Ascending aorta (tissue), 2 donors: Measurements from ENCODE around the gene DHX35. TPM values are rescaled to one million over a fixed set of nuclear protein-coding genes. Genes with fewer than 3 reads are reported as not detected.
A peak's percentile ranks its signal among the peaks of the same experiment; 100 is the strongest.

ENCODE experiments used
- DNase-seq, 2 donors: peaks; one replicate each; pipeline ENCODE4 v3.0.0-alpha.2; 2019; ENCODE audit warnings: low spot score in 2 of 2
- H3K27ac ChIP-seq, 2 donors: fragments of 200-600 bp; sonication (generic); one replicate each; pipeline ENCODE4 v1.5.1; 2016 to 2017; ENCODE audit warnings: mild to moderate bottlenecking in 1 of 2
- H3K27me3 ChIP-seq: fragments of 200-600 bp; sonication (generic); one replicate; pipeline ENCODE4 v1.5.1; 2017
- H3K36me3 ChIP-seq, 2 donors: fragments of 200-600 bp; sonication (generic); one replicate each; pipeline ENCODE4 v1.5.1; 2016
- H3K4me1 ChIP-seq, 2 donors: fragments of 200-600 bp; sonication (generic); one replicate each; pipeline ENCODE4 v1.5.1; 2016 to 2017; ENCODE audit warnings: mild to moderate bottlenecking in 1 of 2
- H3K4me3 ChIP-seq, 2 donors: fragments of 200-600 bp; sonication (generic); one replicate each; pipeline ENCODE4 v1.5.1; 2016 to 2017; ENCODE audit warnings: mild to moderate bottlenecking in 1 of 2
- H3K9me3 ChIP-seq, 2 donors: fragments of 200-600 bp; sonication (generic); one replicate each; pipeline ENCODE4 v1.5.1; 2016
- intact Hi-C: fragments of 100-400 bp; cut with DNase I; formaldehyde crosslinking; loops from one replicate; pipeline ENCODE4 v1.15.1; 2023
- total RNA-seq: library from RNA; depleted of rRNA; stranded (reverse); fragments of >200 nt; gene quantifications from one replicate; pipeline ENCODE4 v1.1.0, GENCODE V29; 2016
- TF ChIP-seq, protein P1 (sequence below), 3 experiments: fragments of 200-600 bp in 2 of 3; fragments of 450-650 bp in 1 of 3; sonication (generic) in 2 of 3; IDR thresholded peaks; one replicate each; pipeline ENCODE4 v1.5.1; 2016 to 2019; ENCODE audit warnings: antibody characterized with exemption in 3 of 3, mild to moderate bottlenecking in 1 of 3, moderate library complexity in 1 of 3

The DHX35 gene
- total RNA-seq, 1 donor from 2014 or later, result 35.3 TPM

- intact Hi-C loops, result no loop called here
- Histone ChIP-seq H3K27me3 (no peaks in the 10 kb centered on the region), H3K9me3 (no peaks in the 10 kb centered on the region), H3K4me3 (no peak overlapping the region), H3K36me3 (peaks cover 2 to 15% of the 10 kb centered on the region in 2 donors), H3K4me1 (no peaks in the 10 kb centered on the region), H3K27ac (no peak overlapping the region)
- no peak for DNase-seq
- TF ChIP-seq, protein P1, sequence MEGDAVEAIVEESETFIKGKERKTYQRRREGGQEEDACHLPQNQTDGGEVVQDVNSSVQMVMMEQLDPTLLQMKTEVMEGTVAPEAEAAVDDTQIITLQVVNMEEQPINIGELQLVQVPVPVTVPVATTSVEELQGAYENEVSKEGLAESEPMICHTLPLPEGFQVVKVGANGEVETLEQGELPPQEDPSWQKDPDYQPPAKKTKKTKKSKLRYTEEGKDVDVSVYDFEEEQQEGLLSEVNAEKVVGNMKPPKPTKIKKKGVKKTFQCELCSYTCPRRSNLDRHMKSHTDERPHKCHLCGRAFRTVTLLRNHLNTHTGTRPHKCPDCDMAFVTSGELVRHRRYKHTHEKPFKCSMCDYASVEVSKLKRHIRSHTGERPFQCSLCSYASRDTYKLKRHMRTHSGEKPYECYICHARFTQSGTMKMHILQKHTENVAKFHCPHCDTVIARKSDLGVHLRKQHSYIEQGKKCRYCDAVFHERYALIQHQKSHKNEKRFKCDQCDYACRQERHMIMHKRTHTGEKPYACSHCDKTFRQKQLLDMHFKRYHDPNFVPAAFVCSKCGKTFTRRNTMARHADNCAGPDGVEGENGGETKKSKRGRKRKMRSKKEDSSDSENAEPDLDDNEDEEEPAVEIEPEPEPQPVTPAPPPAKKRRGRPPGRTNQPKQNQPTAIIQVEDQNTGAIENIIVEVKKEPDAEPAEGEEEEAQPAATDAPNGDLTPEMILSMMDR (IDR thresholded peaks at IDR 0.05), result no peak
These were observed 83.5 kb downstream of the DHX35 start for GRCh38 chr20:39045676-39046075.

GRCh38 chr20:39047417-39047985, 85.4 kb downstream of the DHX35 start:
- no peaks in the 10 kb centered on the region for H3K27me3 ChIP-seq
- no peaks in the 10 kb centered on the region for H3K4me1 ChIP-seq
- no peak overlapping the region for H3K27ac ChIP-seq
- TF ChIP-seq, protein P1 (IDR thresholded peaks at IDR 0.05), result no peak
- no peaks in the 10 kb centered on the region for H3K9me3 ChIP-seq
- DNase-seq, result no peak
- no peak overlapping the region for H3K4me3 ChIP-seq
- peaks cover 0 to 7% of the 10 kb centered on the region in 2 donors for H3K36me3 ChIP-seq
- intact Hi-C loops, result no loop called here

- Histone ChIP-seq H3K27me3 (no peaks in the 10 kb centered on the region), H3K4me1 (no peaks in the 10 kb centered on the region), H3K4me3 (no peak overlapping the region), H3K9me3 (no peaks in the 10 kb centered on the region), H3K27ac (no peak overlapping the region), H3K36me3 (peaks cover 0 to 2% of the 10 kb centered on the region in 2 donors)
- intact Hi-C loops, result loop anchor here (1.0 kb wide), 1 partner anchor 122 kb away; the partner anchor contains the start of gene FAM83D
- TF ChIP-seq, protein P1 (IDR thresholded peaks at IDR 0.05), result peak; percentile 72 to 97 (median 97)
- DNase-seq, result peak; percentile 32 to 89
These were observed 86.0 kb downstream of the DHX35 start for GRCh38 chr20:39048000-39048696.

DNA sequence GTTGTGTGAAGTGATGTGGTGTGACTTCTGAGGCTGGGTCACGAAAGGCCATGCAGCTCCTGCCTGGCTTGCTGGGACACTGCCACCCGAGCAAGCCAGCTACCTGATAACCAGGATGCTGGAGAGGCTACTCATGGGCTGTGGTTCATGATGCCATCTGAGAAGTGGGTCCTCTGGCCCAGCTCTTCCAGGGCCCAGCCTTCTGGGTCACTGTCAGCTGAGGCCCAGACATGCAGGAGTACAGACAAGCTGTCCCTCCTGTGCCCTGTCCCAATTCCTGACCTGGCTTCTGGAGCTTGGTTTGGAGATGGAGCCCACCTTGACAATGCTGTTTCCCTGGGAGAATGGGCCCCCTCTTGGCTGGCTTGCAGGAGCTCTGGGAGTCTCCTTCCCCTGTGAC, 87.0 kb downstream of the DHX35 start:
- H3K27me3 ChIP-seq, result no peaks in the 10 kb centered on the region
- H3K4me3 ChIP-seq, result peak overlapping the region; percentile 70 to 81
- no peaks in the 10 kb centered on the region for H3K4me1 ChIP-seq
- DNase-seq, result no peak
- TF ChIP-seq, protein P1 (IDR thresholded peaks at IDR 0.05), result no peak
- H3K36me3 ChIP-seq, result peaks cover 0 to 2% of the 10 kb centered on the region in 2 donors
- H3K27ac ChIP-seq, result no peak overlapping the region
- intact Hi-C loops, result no loop called here
- H3K9me3 ChIP-seq, result no peaks in the 10 kb centered on the region

DNA sequence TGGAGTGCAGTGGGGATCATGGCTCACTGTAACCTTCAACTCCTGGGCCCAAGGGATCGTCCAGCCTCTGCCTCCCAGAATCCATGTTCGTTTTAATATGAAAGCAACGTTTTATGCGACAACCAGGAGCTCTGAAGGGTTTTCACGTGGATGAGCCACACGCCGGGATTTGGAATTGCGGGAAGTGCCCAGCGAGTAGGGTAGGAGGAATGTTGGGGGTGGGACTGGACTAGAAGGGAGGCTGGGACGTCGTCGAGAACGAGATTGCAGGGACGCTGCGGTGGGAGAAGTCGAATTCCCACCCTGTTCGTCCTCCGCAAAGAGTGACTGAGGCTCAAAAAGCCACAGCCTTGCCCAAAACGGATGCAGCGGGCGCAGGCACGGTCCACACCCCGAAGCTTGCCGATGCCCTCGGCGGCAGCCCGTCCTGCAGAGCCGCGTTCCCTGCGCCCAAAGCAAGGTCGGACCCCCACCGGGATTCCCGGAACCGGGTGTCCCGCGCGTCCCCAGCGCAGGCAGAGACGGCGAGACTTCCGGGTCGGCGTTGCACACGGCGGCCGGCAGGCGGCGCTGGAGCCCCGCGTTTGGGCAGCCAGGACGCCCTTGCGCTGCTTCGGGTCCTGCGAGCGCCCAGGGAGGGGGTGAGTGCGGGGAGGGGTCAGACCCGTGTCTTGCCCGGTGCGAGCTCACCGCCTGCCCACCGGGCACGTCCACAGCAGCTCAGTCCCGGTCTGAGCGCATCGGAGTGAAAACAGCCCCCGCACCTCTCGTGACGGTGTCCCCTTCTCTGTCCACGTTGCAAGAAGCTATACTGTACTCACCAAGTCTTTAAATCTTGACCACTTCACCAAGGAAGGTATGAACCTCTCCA, 87.8 kb downstream of the DHX35 start:
- no peaks in the 10 kb centered on the region for H3K4me1 ChIP-seq
- TF ChIP-seq, protein P1 (IDR thresholded peaks at IDR 0.05), result peak; percentile 95 to 99 (median 99)
- H3K36me3 ChIP-seq, result no peaks in the 10 kb centered on the region
- H3K4me3 ChIP-seq, result peak overlapping the region; percentile 70 to 81
- no peaks in the 10 kb centered on the region for H3K9me3 ChIP-seq
- DNase-seq, result peak in 1 of 2 donors; percentile 83
- H3K27ac ChIP-seq, result peak overlapping the region; percentile 60 to 62
- H3K27me3 ChIP-seq, result no peaks in the 10 kb centered on the region
- intact Hi-C loops, result loop anchor here (1.0 to 5.0 kb wide), 3 partner anchors 31 to 1912 kb away; partner anchors contain the start of gene DHX35
